C4-2B (cell line): ENCODE results near the gene GALNT7.

Experiments used
- ZFX ChIP-seq: fragments of 450-650 bp; IDR thresholded peaks from 2 replicates; pipeline ENCODE4 v1.6.1; 2017
- TF ChIP-seq, protein P1 (sequence below): fragments of 450-650 bp; conservative IDR thresholded peaks from 2 replicates; pipeline ENCODE4 v1.5.1; 2017; ENCODE audit warnings: mild to moderate bottlenecking

DNA sequence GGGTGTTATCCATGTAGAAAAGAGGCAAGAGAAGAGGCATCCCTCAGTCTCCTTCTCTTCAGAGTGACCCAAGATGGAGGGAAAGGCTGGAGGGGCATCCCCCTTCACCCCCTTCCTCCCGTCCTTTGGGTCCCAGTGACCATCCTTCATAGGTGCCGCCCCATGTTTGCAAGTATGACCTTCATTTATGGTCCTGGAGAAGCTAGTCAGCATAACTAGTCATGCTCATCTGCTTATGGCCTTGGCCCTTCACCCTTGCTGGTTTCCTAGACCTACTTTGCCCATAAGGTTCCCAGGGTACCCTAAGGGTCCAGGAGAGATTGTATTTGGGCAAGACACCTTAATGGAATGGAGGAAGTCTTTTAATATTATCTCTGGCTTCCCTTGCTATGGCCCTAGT is 118.9 kb downstream of the GALNT7 start:
- TF ChIP-seq, protein P1, sequence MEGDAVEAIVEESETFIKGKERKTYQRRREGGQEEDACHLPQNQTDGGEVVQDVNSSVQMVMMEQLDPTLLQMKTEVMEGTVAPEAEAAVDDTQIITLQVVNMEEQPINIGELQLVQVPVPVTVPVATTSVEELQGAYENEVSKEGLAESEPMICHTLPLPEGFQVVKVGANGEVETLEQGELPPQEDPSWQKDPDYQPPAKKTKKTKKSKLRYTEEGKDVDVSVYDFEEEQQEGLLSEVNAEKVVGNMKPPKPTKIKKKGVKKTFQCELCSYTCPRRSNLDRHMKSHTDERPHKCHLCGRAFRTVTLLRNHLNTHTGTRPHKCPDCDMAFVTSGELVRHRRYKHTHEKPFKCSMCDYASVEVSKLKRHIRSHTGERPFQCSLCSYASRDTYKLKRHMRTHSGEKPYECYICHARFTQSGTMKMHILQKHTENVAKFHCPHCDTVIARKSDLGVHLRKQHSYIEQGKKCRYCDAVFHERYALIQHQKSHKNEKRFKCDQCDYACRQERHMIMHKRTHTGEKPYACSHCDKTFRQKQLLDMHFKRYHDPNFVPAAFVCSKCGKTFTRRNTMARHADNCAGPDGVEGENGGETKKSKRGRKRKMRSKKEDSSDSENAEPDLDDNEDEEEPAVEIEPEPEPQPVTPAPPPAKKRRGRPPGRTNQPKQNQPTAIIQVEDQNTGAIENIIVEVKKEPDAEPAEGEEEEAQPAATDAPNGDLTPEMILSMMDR = no peak
- TF ChIP-seq ZFX = no peak
